ENCODE measurements around the gene TIMM13. TPM values are rescaled to one million over a fixed set of nuclear protein-coding genes. Genes with fewer than 3 reads are reported as not detected.

The TIMM13 gene
- total and polyA plus RNA-seq, 12 donors = 54.2 to 116 (median 68.6) TPM

DNA sequence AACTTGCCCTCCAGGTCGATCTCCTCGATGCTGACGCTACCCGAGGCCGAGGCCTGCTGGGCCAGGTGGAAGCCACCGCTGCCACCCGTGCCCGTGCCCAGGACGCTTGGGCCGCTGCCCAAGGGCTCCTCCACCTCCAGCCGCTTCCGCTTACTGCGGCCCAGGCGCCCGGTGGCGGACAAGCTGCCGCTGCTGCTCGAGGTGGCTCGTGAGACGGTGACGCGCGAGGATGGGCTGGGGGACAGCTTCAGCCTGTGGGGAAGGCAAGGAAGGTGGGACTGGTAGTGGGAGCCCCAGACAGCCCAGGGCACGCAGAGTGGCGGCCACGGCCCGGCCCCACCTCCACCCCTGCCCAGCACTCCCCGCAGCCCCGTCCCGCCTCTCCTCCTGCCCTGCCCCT lies 6.5 kb upstream of the TIMM13 start:
- ATAC-seq (no peak), DNase-seq (no peak)
- WGBS, 2 donors = 95 to 96% methylated on average over 28 to 29 of the region's 30 CpGs
- H3K27me3 ChIP-seq = no peaks in the 10 kb centered on the region
- H3K36me3 ChIP-seq = peaks cover 0 to 68% (median 35%) of the 10 kb centered on the region in 9 donors
- peaks cover 0 to 8% (median under 1%) of the 10 kb centered on the region in 9 donors for H3K4me1 ChIP-seq
- TF ChIP-seq, protein P1, sequence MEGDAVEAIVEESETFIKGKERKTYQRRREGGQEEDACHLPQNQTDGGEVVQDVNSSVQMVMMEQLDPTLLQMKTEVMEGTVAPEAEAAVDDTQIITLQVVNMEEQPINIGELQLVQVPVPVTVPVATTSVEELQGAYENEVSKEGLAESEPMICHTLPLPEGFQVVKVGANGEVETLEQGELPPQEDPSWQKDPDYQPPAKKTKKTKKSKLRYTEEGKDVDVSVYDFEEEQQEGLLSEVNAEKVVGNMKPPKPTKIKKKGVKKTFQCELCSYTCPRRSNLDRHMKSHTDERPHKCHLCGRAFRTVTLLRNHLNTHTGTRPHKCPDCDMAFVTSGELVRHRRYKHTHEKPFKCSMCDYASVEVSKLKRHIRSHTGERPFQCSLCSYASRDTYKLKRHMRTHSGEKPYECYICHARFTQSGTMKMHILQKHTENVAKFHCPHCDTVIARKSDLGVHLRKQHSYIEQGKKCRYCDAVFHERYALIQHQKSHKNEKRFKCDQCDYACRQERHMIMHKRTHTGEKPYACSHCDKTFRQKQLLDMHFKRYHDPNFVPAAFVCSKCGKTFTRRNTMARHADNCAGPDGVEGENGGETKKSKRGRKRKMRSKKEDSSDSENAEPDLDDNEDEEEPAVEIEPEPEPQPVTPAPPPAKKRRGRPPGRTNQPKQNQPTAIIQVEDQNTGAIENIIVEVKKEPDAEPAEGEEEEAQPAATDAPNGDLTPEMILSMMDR (IDR thresholded peaks at IDR 0.05) = no peak
- intact Hi-C loops (cut with DNase I) = no loop called here
- no peak overlapping the region for H3K27ac ChIP-seq
- H3K9me3 ChIP-seq = no peaks in the 10 kb centered on the region
- no peak overlapping the region for H3K4me3 ChIP-seq

DNA sequence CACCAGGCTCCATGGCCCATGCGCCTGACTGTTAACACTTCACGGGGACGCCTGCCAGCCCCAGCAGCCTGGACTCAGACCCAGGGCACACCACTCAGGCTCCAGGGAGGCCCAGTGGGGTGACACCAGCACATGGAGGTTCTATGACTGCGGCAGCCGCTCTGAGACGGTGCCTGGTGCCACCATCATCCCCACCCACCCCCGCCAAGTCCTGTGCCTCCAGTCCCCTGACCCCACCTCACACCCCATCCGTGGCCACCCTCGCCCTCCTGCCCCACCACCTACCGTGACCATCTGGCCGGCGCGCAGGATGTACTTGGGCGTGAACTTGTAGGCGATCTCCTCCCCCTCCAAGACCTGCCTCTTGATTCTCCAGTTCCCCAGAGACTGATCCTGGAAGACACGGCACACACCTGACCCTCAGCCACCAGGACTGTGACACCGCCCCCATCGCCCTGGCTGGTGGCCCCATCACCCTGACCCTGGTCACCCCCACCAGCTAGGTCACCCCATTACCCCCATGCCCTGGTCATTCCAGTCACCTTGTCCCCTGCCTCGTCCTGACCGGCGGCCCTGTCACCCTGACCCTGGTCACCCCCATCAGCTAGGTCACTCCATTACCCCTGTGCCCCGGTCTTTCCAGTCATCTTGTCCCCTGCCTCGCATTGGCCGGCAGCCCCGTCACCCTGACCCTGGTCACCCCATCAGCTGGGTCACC lies 4.9 kb upstream of the TIMM13 start:
- Histone ChIP-seq H3K27me3 (no peaks in the 10 kb centered on the region), H3K27ac (no peak overlapping the region), H3K4me1 (peaks cover 0 to 16% (median 11%) of the 10 kb centered on the region in 9 donors), H3K9me3 (no peaks in the 10 kb centered on the region), H3K4me3 (no peak overlapping the region), H3K36me3 (peaks cover 0 to 54% (median 24%) of the 10 kb centered on the region in 9 donors)
- TF ChIP-seq, protein P1 (IDR thresholded peaks at IDR 0.05) = no peak
- ATAC-seq (no peak), DNase-seq (no peak)
- 96% methylated on average over 25 of the region's 25 CpGs for WGBS, 2 donors
- intact Hi-C loops (cut with DNase I) = no loop called here

DNA sequence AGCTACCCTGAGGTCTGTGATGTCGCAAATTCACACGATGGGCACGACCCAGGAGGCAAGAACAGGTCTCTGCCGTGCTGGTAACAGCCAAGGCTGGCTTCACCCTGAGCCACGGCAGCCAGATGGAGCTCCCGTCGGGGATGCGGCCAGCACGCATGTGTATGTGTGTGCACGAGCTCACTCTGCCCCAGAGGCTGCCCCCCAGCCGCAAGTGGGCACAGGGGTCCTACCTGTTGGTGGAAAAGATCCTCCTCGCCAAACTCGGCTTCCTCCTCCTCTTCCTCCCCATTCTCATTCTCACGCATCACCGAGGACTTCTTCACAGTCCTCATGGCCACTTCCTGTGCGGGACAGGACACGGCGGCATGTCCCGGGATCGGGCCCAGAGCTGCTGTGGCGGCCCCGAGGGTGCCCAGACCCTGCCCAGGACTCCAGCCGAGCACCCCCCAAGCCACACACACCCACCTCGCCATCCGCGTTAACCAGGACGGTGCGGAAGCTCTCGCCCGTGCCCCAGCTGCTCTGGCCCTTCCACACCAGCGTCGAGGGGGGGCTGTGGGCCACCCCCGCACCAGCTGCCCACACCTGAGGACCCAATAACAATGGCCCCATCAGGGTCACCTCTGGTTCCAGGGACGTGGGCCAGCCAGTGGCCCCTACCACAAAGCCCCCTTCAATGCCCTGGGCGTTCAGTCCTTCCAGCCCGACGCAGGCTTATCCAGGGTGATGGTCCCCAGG lies 4.1 kb upstream of the TIMM13 start:
- H3K27ac ChIP-seq = no peak overlapping the region
- no peaks in the 10 kb centered on the region for H3K27me3 ChIP-seq
- TF ChIP-seq, protein P1 (IDR thresholded peaks at IDR 0.05) = no peak
- intact Hi-C loops (cut with DNase I) = no loop called here
- WGBS, 2 donors = 95% methylated on average over 37 of the region's 37 CpGs
- ATAC-seq (no peak), DNase-seq (no peak)
- H3K36me3 ChIP-seq = peaks cover 0 to 47% (median 20%) of the 10 kb centered on the region in 9 donors
- no peaks in the 10 kb centered on the region for H3K9me3 ChIP-seq
- H3K4me3 ChIP-seq = no peak overlapping the region
- H3K4me1 ChIP-seq = peaks cover 0 to 24% (median 18%) of the 10 kb centered on the region in 9 donors

DNA sequence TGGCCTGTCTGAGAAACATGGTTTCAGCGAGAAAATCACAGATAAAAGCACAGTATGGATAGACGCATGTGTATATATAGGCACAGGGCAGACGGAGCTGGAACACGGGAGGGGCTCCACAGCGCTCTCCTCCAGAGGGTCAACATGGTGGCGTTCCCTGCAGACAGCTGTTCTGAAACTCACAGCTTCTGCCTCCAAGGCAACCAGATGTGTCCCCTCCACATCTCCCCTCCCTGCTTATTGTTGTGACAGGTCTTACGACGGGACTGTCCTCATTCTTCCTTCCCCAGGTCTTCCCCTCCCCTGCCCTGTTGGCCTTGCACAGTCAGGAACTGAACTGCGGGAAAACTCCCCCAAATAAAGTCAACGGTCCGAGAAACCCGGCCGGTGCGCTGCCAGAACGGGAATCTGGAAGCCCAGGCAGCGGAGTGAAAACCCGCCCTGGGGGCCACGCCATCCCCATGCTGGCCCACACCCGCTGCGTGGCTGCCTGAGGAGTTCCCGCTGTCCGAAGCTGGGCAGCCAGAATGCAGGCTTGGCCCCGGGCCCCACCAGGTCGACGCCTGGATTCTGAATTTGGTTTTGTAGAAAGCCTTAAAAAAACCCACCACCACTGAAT lies 2.6 kb upstream of the TIMM13 start:
- WGBS, 2 donors = 82 to 86% methylated on average over 25 of the region's 25 CpGs
- Histone ChIP-seq H3K27ac (no peak overlapping the region), H3K9me3 (no peaks in the 10 kb centered on the region), H3K4me3 (no peak overlapping the region), H3K36me3 (peaks cover 0 to 50% (median 20%) of the 10 kb centered on the region in 9 donors), H3K27me3 (no peaks in the 10 kb centered on the region), H3K4me1 (peaks cover 5 to 36% (median 31%) of the 10 kb centered on the region in 9 donors)
- intact Hi-C loops (cut with DNase I) = no loop called here
- DNase-seq = no peak
- TF ChIP-seq, protein P1 (IDR thresholded peaks at IDR 0.05) = no peak
- ATAC-seq = no peak

Data from heart right ventricle (tissue), 16 donors.